Panc1 (cell line): ENCODE measurements around the gene ZNF639. TPM values are rescaled to one million over a fixed set of nuclear protein-coding genes. Genes with fewer than 3 reads are reported as not detected.

Experiments used
- ATAC-seq: fragments of 200-7000 bp; cut with Tn5 transposase; 2 replicates; pipeline ENCODE4 v1.9.1; 2020; ENCODE audit warnings: mild to moderate bottlenecking, moderate library complexity
- BruUV-seq: library from RNA; stranded (reverse); fragments of 400-500 nt; replicated peaks from 2 replicates; lab custom pipeline; 2021; lab: Mats Ljungman, UMichigan
- CTCF ChIA-PET: fragments of 300-600 bp; sonication (Branson Sonifier 250); formaldehyde crosslinking; loops from one replicate; lab custom pipeline; 2022; ENCODE audit warnings: antibody characterized with exemption; lab: Charles Lee
- POLR2A ChIA-PET: fragments of 300-600 bp; sonication (Branson Sonifier 250); formaldehyde crosslinking; loops from one replicate; lab custom pipeline; 2022; ENCODE audit warnings: antibody characterized with exemption; lab: Charles Lee
- DNase-seq: peaks from one replicate; pipeline ENCODE4 v3.0.0-alpha.2; 2010; ENCODE audit warnings: low read depth, low spot score
- H3K27ac ChIP-seq: 2 replicates; pipeline ENCODE4 v1.5.1; 2011; ENCODE audit warnings: mild to moderate bottlenecking, low read length, inconsistent platforms
- H3K27me3 ChIP-seq: fragments of 200-500 bp; sonication (Bioruptor generic); 2 replicates; pipeline ENCODE4 v1.6.0; 2014; ENCODE audit warnings: low read length, inconsistent platforms; ENCODE audit not compliant: control insufficient read depth, insufficient read depth
- H3K36me3 ChIP-seq: fragments of 200-500 bp; sonication (Bioruptor generic); 2 replicates; pipeline ENCODE4 v1.5.1; 2014; ENCODE audit warnings: inconsistent platforms, mild to moderate bottlenecking, low read length, moderate library complexity; ENCODE audit not compliant: control insufficient read depth, insufficient read depth
- H3K4me1 ChIP-seq: 2 replicates; pipeline ENCODE4 v1.5.1; 2011; ENCODE audit warnings: inconsistent platforms, mild to moderate bottlenecking, low read length, moderate library complexity; ENCODE audit not compliant: control insufficient read depth, insufficient read depth
- H3K4me3 ChIP-seq, 2 experiments: 2 replicates each; pipeline ENCODE4 v1.5.1; 2011 to 2012; ENCODE audit warnings: low read depth in 2 of 2, low read length in 2 of 2, mild to moderate bottlenecking in 2 of 2, inconsistent platforms in 1 of 2, moderate library complexity in 1 of 2
- H3K9me3 ChIP-seq: fragments of 200-500 bp; sonication (Bioruptor generic); 2 replicates; pipeline ENCODE4 v1.5.1; 2014; ENCODE audit warnings: low read depth, mild to moderate bottlenecking, inconsistent platforms, low read length, moderate library complexity; ENCODE audit not compliant: control insufficient read depth, insufficient read depth
- CTCF ChIP-seq: fragments of 450-650 bp; IDR thresholded peaks from 2 replicates; pipeline ENCODE4 v1.5.1; 2017; ENCODE audit warnings: mild to moderate bottlenecking
- POLR2AphosphoS5 ChIP-seq: IDR thresholded peaks from 2 replicates; pipeline ENCODE4 v1.6.1; 2012; ENCODE audit warnings: mild to moderate bottlenecking, low read depth, low read length, moderate library complexity
- REST ChIP-seq, 2 experiments: IDR thresholded peaks; 2 replicates each; pipeline ENCODE4 v1.6.1; 2011 to 2012; ENCODE audit warnings: low read depth in 2 of 2, control low read depth in 1 of 2, low read length in 1 of 2, mild to moderate bottlenecking in 1 of 2, moderate library complexity in 1 of 2; ENCODE audit not compliant: insufficient read depth in 1 of 2
- SIN3A ChIP-seq: IDR thresholded peaks from 2 replicates; pipeline ENCODE4 v1.6.1; 2012; ENCODE audit warnings: low read depth, mild to moderate bottlenecking, low read length, moderate library complexity, borderline replicate concordance; ENCODE audit not compliant: insufficient read depth
- TCF7L2 ChIP-seq: IDR thresholded peaks from 2 replicates; pipeline ENCODE4 v1.6.1; 2011; ENCODE audit warnings: mild to moderate bottlenecking, low read depth, low read length, inconsistent platforms
- in situ Hi-C: cut with HindIII; loops from 2 replicates; pipeline ENCODE4 v1.10.0; 2016; ENCODE audit warnings: low sequenced_read_pairs, low pct_unique_long_range_greater_than_20kb
- intact Hi-C: fragments of 100-400 bp; cut with micrococcal nuclease; formaldehyde crosslinking; loops from one replicate; pipeline ENCODE4 v1.10.0; 2022; ENCODE audit not compliant: unreplicated experiment
- total RNA-seq: library from RNA; stranded (reverse); gene quantifications from one replicate; pipeline ENCODE4 v1.2.1, GENCODE V29; 2021; ENCODE audit not compliant: unreplicated experiment

ZNF639 gene
- total RNA-seq, 1 experiment from 2014 or later: 56.1 TPM

- BruUV-seq: no TSS peak
- POLR2A ChIA-PET: no interaction called here
- Histone ChIP-seq H3K9me3 (no peaks in the 10 kb centered on the region), H3K4me3 (no peak overlapping the region), H3K4me1 (no peaks in the 10 kb centered on the region), H3K36me3 (no peaks in the 10 kb centered on the region), H3K27me3 (peaks cover 2% of the 10 kb centered on the region; the same call in 1 of the 2 replicates), H3K27ac (no peak overlapping the region)
- no peak for DNase-seq
- intact Hi-C loops: no loop called here
- ATAC-seq: no peak
- in situ Hi-C loops: no loop called here
- CTCF ChIA-PET: interaction anchor here (0.6 kb wide), 2 partner anchors 34 to 174 kb away, joined by 3 read pairs; no protein-coding TSS in a partner anchor
- TF ChIP-seq SIN3A (no peak), CTCF (0 out of 2 replicates have a peak, but pooled peaks have one; percentile 8)
Measured at GRCh38 chr3:179279837-179280236, 43.0 kb upstream of the ZNF639 start.

GRCh38 chr3:179281825-179282224, 41.0 kb upstream of the ZNF639 start:
- Histone ChIP-seq H3K27me3 (peaks cover 2% of the 10 kb centered on the region; the same call in 1 of the 2 replicates), H3K9me3 (no peaks in the 10 kb centered on the region), H3K4me3 (no peak overlapping the region), H3K27ac (no peak overlapping the region), H3K36me3 (no peaks in the 10 kb centered on the region), H3K4me1 (no peaks in the 10 kb centered on the region)
- intact Hi-C loops: no loop called here
- TF ChIP-seq TCF7L2 (no peak), REST (IDR thresholded peaks at IDR 0.05; ENCODE audit: insufficient read depth in 1 of 2, low read depth in 2 of 2, low read length in 1 of 2) (no peak), CTCF (no peak), POLR2AphosphoS5 (no peak), SIN3A (no peak)
- in situ Hi-C loops: no loop called here
- ChIA-PET POLR2A (no interaction called here), CTCF (no interaction called here)
- ATAC-seq (no peak), DNase-seq (no peak)
- BruUV-seq: no TSS peak
